ENCODE measurements around the gene CLPTM1.

- TF ChIP-seq CTCF (IDR thresholded peaks at IDR 0.05) = no peak
- TF ChIP-seq POLR2AphosphoS5 (IDR thresholded peaks at IDR 0.05) = no peak
- no peak for TF ChIP-seq POLR2A (IDR thresholded peaks at IDR 0.05)
- TF ChIP-seq EP300 (IDR thresholded peaks at IDR 0.05) = no peak
These were observed 30.9 kb upstream of the CLPTM1 start for GRCh38 chr19:44924243-44924725.
